H1 (cell line): ENCODE data around the gene LRRC74A. TPM values are rescaled to one million over a fixed set of nuclear protein-coding genes. Genes with fewer than 3 reads are reported as not detected.

ENCODE experiments used
- RFX5 ChIP-seq: IDR thresholded peaks from 2 replicates; pipeline ENCODE4 v1.6.1; 2011; ENCODE audit warnings: low read depth, low read length, improper control_type of control experiment, borderline replicate concordance
- SAP30 ChIP-seq: fragments of 300-600 bp; sonication (generic); IDR thresholded peaks from 2 replicates; pipeline ENCODE4 v1.7.1; 2012; ENCODE audit warnings: low read length, moderate library complexity, mild to moderate bottlenecking, inconsistent platforms; ENCODE audit not compliant: insufficient read depth, insufficient replicate concordance
- polyA plus RNA-seq, 7 experiments: library from polyadenylated mRNA; depleted of rRNA in 3 of 7; stranded (reverse) in 5 of 7; unstranded in 2 of 7; fragments of >200 nt in 5 of 7; fragments of 200-250 nt in 2 of 7; gene quantifications; 1 replicate in 5 of 7; 2 replicates in 1 of 7; 4 replicates in 1 of 7; pipeline versions ENCODE4 v1.2.1 to v1.2.3, GENCODE V29; 2011 to 2013; ENCODE audit warnings: missing spikeins in 2 of 7, mixed read lengths in 2 of 7
- total RNA-seq: library from RNA; stranded (reverse); fragmentation: NEBNext Ultra II Directional; extraction: Animal tissue kit (Norgen Biotek cat#: 25700); gene quantifications from 2 replicates; pipeline ENCODE4 v1.2.1, GENCODE V29; 2021

Gene LRRC74A
- total and polyA plus RNA-seq, 2 of the 8 experiments (the other 6 are each of a cell fraction or from before 2014, with no cell fraction given) = not detected

DNA sequence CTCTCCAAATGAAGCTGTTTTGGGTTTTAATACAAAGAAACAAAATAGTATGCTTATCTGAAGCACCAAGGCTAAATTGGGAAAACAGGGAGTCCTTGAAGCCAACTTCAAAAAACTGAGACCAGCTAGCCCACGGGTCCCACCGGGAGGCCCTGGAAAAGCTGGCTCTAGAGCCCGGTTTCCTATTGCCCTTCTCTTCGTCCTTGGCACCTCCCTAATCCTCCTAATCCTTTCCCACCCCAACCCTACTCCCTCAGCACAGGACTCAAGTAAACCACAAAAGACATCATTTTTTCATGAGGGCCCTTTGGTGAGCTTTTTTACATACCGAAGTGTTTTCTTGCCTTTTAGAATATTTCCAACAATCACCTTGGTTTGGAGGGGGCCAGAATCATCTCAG, 11.3 kb downstream of the LRRC74A start (continued):
- TF ChIP-seq RFX5 (no peak), SAP30 (no peak)
